Midbrain (tissue), 1 donor: ENCODE measurements around the gene OR8K3.
A peak's percentile ranks its signal among the peaks of the same experiment; 100 is the strongest.

Source experiments
- DNase-seq: peaks from one replicate; lab custom pipeline; 2025; lab: John Stamatoyannopoulos, UW

OR8K3 gene

DNA sequence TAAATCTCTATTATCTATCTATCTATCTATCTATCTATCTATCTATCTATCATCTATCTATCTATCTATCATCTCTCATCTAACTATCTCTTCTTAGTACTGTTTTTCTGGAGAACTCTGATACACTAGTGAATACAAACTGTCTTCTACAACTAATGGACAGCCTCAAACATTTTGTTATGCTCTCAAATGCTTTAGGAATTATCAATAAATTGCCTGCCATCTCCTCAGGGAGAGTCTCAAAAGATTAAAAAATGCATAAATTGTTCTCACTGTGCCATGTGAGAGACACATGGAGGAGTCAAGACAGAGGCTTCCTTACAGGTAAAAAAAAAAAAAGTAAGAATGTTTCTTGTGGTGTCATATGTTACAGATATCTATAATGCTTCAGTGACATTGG, at the start of gene OR8K3:
Gene OR8K3, plus strand, starts transcription at position 301 of the 400 bp plus-strand sequence. CDS start 3,163 bp downstream, outside the sequence.
- no peak for DNase-seq

DNA sequence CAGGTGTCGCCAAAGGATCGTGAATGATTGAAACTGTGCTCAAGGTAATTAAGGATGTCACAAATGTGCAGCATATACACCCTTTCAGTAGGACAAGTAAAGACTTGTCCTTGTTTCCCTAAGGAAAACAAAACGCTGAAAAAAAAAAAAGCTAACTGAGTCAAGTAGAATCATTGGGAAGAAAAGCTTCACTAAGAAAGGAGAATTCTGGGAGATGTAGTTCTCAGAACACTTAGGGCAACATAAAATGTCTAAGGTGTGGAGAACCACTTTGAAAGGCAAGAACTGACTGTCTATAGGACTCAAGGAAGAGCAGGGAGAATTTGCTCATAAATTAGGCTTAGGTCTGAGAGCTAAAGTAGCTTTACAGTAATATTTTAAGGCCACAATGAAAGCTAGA, 43.9 kb upstream of the OR8K3 start:
- DNase-seq: no peak

DNA sequence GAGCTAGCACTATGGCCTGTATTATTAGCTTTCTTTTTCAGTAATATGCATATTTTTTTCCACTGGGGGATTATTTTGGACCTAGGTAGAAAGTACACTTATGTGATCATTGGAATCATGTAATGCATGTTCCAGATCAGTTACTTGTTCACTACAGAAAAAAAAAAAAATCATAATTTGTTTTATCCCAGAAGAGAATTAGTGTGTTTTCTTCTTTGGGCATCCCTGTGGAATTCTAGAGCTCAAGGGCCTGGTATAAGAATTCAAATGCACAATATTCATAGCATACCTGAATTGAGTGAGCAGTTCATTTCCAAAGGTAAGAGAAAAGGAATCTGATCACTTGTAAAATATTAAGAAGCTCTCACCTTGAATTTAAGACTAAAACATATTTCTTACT, 41.1 kb upstream of the OR8K3 start, which contains the start of gene OR5T1:
Gene OR5T1, plus strand, starts transcription at position 301 of the 400 bp plus-strand sequence. CDS start 1,485 bp downstream, outside the sequence.
- no peak for DNase-seq

DNA sequence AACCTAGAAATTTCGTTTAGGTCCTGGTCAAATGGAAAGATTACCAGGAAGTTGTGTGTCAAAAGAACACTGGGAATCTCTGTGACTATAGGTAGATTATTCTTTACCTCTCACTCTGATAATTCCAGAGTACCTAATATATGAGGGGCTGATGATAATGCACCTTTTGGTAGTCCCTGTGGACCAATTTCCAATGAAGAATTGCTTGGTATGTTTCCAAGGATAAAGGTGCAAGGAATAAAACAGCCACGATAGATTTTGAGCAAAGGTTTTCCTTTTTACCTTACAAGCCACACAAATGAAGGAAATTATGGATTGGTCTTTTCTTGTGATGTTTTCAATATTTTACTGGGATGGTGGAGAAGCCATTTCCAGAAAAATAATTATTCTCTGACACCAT, 22.8 kb upstream of the OR8K3 start, which contains the start of gene OR8H1:
Gene OR8H1, minus strand, starts transcription at position 101 of the 400 bp plus-strand sequence. CDS start 1,192 bp downstream, outside the sequence.
- DNase-seq: no peak

DNA sequence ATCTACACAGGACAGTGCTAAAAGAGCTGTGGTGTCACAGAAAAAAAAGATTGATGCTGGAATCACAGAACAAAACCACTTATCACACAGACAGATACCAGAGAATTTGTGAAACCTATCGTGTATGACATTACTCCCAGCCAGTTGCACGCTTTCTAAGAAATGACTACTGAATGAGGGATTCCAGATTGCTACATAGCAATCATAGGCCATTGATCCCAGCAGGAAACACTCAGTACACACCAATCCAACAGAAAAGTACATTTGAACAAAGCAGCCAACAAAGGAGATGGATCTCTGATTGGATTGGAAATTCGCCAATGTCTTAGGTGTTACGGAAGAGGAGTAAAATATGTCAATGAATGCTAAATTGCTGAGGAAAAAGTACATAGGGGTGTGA, 18.0 kb upstream of the OR8K3 start:
- DNase-seq: no peak

DNA sequence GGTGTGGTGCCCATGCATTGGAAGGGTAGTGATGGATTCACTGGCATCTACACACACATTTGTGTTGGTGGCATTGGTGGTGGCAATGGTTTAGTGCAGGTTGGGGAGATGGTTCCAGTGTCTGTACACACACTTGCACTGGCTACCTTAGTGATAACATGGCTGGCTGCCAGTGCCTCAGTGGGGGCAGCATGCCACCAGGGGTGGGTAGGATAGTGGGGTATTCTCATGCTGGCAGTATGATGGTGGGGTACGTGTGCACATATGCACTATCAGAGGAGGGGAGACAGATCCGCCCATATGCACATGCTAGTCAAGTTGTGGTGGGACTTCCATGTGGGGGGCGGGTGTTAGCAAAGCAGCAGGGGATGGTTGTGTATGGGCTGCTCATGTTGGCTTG, 7.1 kb upstream of the OR8K3 start:
- no peak for DNase-seq

DNA sequence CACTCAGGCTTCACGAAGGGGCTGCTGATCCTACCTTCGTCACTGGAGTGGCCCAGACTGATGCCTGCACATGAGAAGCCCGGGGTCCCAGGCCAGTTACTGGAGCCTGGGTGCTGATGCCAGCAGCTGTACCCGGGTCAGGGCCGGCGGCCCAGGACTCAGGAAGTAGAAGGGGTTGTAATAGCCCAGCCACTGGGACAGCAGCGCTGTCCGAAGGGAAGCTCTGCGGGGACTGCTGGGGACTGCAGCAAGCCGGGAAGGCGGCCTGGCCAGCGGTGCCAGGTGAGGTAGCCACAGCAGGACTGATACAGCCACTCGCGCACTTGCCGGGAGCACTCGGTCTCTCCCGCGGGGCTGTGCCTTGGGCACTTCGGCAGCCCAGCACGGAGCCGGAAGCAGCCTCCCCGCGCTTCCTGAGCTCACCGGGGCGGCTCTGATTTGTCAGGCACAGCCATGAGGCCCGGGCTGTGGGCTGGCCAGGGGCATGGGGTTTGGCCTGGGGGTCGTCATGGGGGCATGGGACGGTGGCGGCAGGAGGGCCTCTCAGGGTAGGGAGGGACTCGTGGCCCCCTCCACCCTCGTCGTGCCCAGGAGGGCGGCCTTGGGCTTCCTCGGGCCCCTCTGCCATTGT, 17.0 kb downstream of the OR8K3 start:
- DNase-seq: no peak

DNA sequence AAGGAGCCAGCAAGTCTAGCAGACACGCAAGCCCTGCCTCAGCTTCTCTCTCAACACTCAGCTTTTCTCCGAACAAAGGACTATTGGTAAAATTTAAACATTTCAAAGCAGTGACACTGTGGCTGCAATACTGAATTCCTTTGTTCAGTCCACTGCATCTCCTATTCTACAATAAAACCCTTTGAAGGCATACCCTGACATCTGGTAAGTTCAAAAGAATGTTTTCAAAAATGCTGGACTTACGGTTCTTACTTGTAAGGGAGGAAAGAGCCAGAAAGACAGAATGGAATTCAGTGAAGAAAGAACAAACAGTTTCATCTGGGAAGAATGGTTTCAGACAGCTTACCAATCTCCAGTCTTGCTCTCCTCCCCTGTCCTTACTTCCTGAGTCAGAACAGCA, 18.2 kb downstream of the OR8K3 start:
- peak; percentile 7 for DNase-seq

DNA sequence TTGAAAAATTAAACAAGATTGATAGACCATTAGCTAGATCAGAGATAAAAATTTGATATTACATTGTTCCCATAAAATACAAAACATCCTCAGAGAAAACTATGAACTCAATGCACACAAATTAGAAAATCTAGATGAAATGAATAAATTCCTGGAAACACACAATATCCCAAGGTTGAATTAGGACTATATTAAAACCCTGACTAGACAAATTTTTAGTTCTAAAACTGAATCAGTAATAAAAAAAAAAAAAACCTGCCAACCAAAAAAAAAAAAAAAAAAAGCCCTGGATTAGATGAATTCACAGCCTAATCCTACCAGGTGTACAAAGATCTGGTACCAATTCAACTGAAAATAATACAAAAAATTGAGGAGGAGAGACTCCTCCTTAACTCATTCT, 25.3 kb downstream of the OR8K3 start:
- DNase-seq: no peak

DNA sequence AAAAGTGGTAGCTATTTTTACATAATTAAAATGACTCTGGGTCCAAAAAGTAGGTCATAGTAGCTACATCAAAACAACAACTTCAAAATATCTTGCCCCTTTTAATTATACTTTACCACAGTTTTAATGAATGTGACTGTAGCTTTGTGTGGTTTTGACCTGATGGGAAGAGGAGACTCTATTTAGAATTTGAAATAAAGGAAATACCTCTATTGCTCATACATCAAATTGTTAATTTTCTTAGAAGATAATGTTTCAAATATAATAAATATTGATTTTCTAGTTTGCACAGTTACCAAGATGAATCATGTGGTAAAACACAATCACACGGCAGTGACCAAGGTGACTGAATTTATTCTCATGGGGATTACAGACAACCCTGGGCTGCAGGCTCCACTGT, 30.8 kb downstream of the OR8K3 start, which contains the start of gene OR8K1:
Gene OR8K1, plus strand, starts transcription at position 301 of the 400 bp plus-strand sequence. Its CDS starts 0 bp downstream, at position 301.
- no peak for DNase-seq

DNA sequence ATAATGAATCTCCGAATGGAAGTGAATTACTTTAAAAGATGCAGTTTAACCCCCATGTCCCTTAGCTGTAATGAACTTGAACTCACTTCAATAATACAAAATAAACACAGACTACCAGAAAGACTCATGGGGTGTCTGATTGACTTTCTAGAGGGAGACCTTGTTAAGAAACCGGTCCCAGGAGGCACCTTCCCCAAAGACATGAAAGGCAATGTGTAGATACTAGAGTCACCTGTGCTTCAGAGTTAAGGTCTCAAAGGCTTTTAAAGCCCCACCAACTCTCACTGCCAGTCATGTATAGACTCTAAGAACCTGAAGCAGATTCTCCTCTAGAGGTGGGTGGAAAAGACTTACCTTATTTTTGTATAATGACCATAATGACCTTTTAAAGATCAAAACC, 39.0 kb downstream of the OR8K3 start, which contains the start of gene OR8J1:
Gene OR8J1, plus strand, starts transcription at position 301 of the 400 bp plus-strand sequence. CDS start 5,956 bp downstream, outside the sequence.
- DNase-seq: no peak
